HCT116 (cell line): ENCODE results near the gene TAS2R30.

ENCODE experiments used
- CEBPB ChIP-seq: IDR thresholded peaks from 2 replicates; pipeline ENCODE4 v1.6.1; 2012; ENCODE audit warnings: low read depth
- CTCF ChIP-seq, 3 experiments: fragments of 200-600 bp in 1 of 3; sonication (generic) in 1 of 3; IDR thresholded peaks in 2 of 3; conservative IDR thresholded peaks in 1 of 3; 2 replicates each; pipeline ENCODE4 v1.5.1; 2012 to 2017; ENCODE audit warnings: low read depth in 2 of 3, low read length in 2 of 3, antibody characterized with exemption in 1 of 3, borderline replicate concordance in 1 of 3, control low read depth in 1 of 3, mild to moderate bottlenecking in 1 of 3, mixed read lengths in 1 of 3, mixed run types in 1 of 3, moderate library complexity in 1 of 3; ENCODE audit not compliant: insufficient read depth in 1 of 3
- EZH2 ChIP-seq: fragments of 200-600 bp; sonication (generic); IDR thresholded peaks from 2 replicates; pipeline ENCODE4 v1.6.1; 2017; ENCODE audit warnings: antibody characterized with exemption, mixed run types
- EZH2phosphoT487 ChIP-seq: fragments of 200-600 bp; IDR thresholded peaks from 2 replicates; pipeline ENCODE4 v1.6.1; 2018; ENCODE audit warnings: antibody characterized with exemption, borderline replicate concordance
- JUND ChIP-seq: IDR thresholded peaks from 2 replicates; pipeline ENCODE4 v1.6.1; 2012
- MAX ChIP-seq: IDR thresholded peaks from 2 replicates; pipeline ENCODE4 v1.6.1; 2012
- POLR2A ChIP-seq: IDR thresholded peaks from 2 replicates; pipeline ENCODE4 v1.7.0; 2011; ENCODE audit warnings: borderline replicate concordance; ENCODE audit not compliant: insufficient read depth, insufficient read length; ENCODE audit errors: extremely low read depth
- POLR2AphosphoS5 ChIP-seq: IDR thresholded peaks from 2 replicates; pipeline ENCODE4 v1.6.1; 2011; ENCODE audit warnings: mild to moderate bottlenecking, low read depth, low read length, moderate library complexity
- RAD21 ChIP-seq: IDR thresholded peaks from 2 replicates; pipeline ENCODE4 v1.6.1; 2012; ENCODE audit warnings: low read depth, mild to moderate bottlenecking
- REST ChIP-seq: IDR thresholded peaks from 2 replicates; pipeline ENCODE4 v1.6.1; 2012; ENCODE audit warnings: low read depth
- TCF7L2 ChIP-seq: IDR thresholded peaks from 2 replicates; pipeline ENCODE4 v1.7.0; 2011; ENCODE audit warnings: borderline replicate concordance, inconsistent platforms; ENCODE audit not compliant: insufficient read depth, insufficient read length; ENCODE audit errors: extremely low read depth
- YY1 ChIP-seq: IDR thresholded peaks from 2 replicates; pipeline ENCODE4 v1.6.1; 2011; ENCODE audit warnings: low read length, low read depth, moderate library complexity, mild to moderate bottlenecking; ENCODE audit not compliant: insufficient replicate concordance; ENCODE audit errors: extremely low read depth

- TF ChIP-seq CTCF (IDR thresholded peaks at IDR 0.05 in 2 of 3, conservative IDR thresholded peaks at IDR 0.05 in 1 of 3; ENCODE audit: borderline replicate concordance in 1 of 3, insufficient read depth in 1 of 3, low read depth in 2 of 3, low read length in 2 of 3) (no peak), POLR2AphosphoS5 (no peak), TCF7L2 (no peak), POLR2A (no peak), REST (no peak), MAX (no peak), RAD21 (no peak), EZH2 (no peak), JUND (no peak), YY1 (no peak), EZH2phosphoT487 (no peak), CEBPB (no peak)
These were observed 37.7 kb upstream of the TAS2R30 start for GRCh38 chr12:11171969-11172675.
